Measurements from ENCODE around the gene ZMIZ1. TPM values are rescaled to one million over a fixed set of nuclear protein-coding genes. Genes with fewer than 3 reads are reported as not detected.

ZMIZ1 gene
- total RNA-seq, 1 experiment from 2014 or later: 34.2 TPM

GRCh38 chr10:79310911-79311573 is 242.3 kb downstream of the ZMIZ1 start:
- no peaks in the 10 kb centered on the region for H3K4me1 ChIP-seq (ENCODE audit: control insufficient read depth, insufficient read depth, low read length)
- DNase-seq (ENCODE audit: low read depth, low spot score): no peak
- H3K4me3 ChIP-seq (ENCODE audit: low read depth in 2 of 2, low read length in 2 of 2): no peak overlapping the region
- no peaks in the 10 kb centered on the region for H3K9me3 ChIP-seq (ENCODE audit: control insufficient read depth, insufficient read depth, low read depth, low read length)
- ChIA-PET POLR2A (no interaction called here), CTCF (no interaction called here)
- H3K27me3 ChIP-seq (ENCODE audit: control insufficient read depth, insufficient read depth, low read length): no peaks in the 10 kb centered on the region
- BruUV-seq (replicated peaks): no TSS peak
- no peaks in the 10 kb centered on the region for H3K36me3 ChIP-seq (ENCODE audit: control insufficient read depth, insufficient read depth, low read length)
- no peak for ATAC-seq
- in situ Hi-C loops (cut with HindIII; ENCODE audit: low pct_unique_long_range_greater_than_20kb, low sequenced_read_pairs): no loop called here
- H3K27ac ChIP-seq (ENCODE audit: low read length): no peak overlapping the region
- no peak for TF ChIP-seq SIN3A (IDR thresholded peaks at IDR 0.05; ENCODE audit: borderline replicate concordance, insufficient read depth, low read depth, low read length)
- no peak for TF ChIP-seq TCF7L2 (IDR thresholded peaks at IDR 0.05; ENCODE audit: low read depth, low read length)
- TF ChIP-seq CTCF (IDR thresholded peaks at IDR 0.05): no peak
- no peak for TF ChIP-seq POLR2AphosphoS5 (IDR thresholded peaks at IDR 0.05; ENCODE audit: low read depth, low read length)
- TF ChIP-seq REST (IDR thresholded peaks at IDR 0.05; ENCODE audit: insufficient read depth in 1 of 2, low read depth in 2 of 2, low read length in 1 of 2): no peak
- intact Hi-C loops (cut with micrococcal nuclease; ENCODE audit: unreplicated experiment): no loop called here

- Histone ChIP-seq H3K4me1 (ENCODE audit: control insufficient read depth, insufficient read depth, low read length) (no peaks in the 10 kb centered on the region), H3K36me3 (ENCODE audit: control insufficient read depth, insufficient read depth, low read length) (no peaks in the 10 kb centered on the region), H3K27me3 (ENCODE audit: control insufficient read depth, insufficient read depth, low read length) (no peaks in the 10 kb centered on the region), H3K9me3 (ENCODE audit: control insufficient read depth, insufficient read depth, low read depth, low read length) (no peaks in the 10 kb centered on the region), H3K27ac (ENCODE audit: low read length) (no peak overlapping the region), H3K4me3 (ENCODE audit: low read depth in 2 of 2, low read length in 2 of 2) (no peak overlapping the region)
- ATAC-seq (0 out of 2 replicates have a peak, but pooled peaks have one; percentile 12), DNase-seq (ENCODE audit: low read depth, low spot score) (no peak)
- ChIA-PET POLR2A (interaction anchor here (0.6 kb wide), 1 partner anchor 84 kb away, joined by 4 read pairs; no protein-coding TSS in a partner anchor), CTCF (no interaction called here)
- no TSS peak for BruUV-seq (replicated peaks)
- intact Hi-C loops (cut with micrococcal nuclease; ENCODE audit: unreplicated experiment): no loop called here
- TF ChIP-seq SIN3A (IDR thresholded peaks at IDR 0.05; ENCODE audit: borderline replicate concordance, insufficient read depth, low read depth, low read length) (no peak), TCF7L2 (IDR thresholded peaks at IDR 0.05; ENCODE audit: low read depth, low read length) (no peak), REST (IDR thresholded peaks at IDR 0.05; ENCODE audit: insufficient read depth in 1 of 2, low read depth in 2 of 2, low read length in 1 of 2) (no peak), CTCF (IDR thresholded peaks at IDR 0.05) (no peak), POLR2AphosphoS5 (IDR thresholded peaks at IDR 0.05; ENCODE audit: low read depth, low read length) (no peak)
- in situ Hi-C loops (cut with HindIII; ENCODE audit: low pct_unique_long_range_greater_than_20kb, low sequenced_read_pairs): no loop called here
Observed at GRCh38 chr10:79311581-79312407, 243.0 kb downstream of the ZMIZ1 start.
